ENCODE data around the gene FLRT3.

FLRT3 gene

DNA sequence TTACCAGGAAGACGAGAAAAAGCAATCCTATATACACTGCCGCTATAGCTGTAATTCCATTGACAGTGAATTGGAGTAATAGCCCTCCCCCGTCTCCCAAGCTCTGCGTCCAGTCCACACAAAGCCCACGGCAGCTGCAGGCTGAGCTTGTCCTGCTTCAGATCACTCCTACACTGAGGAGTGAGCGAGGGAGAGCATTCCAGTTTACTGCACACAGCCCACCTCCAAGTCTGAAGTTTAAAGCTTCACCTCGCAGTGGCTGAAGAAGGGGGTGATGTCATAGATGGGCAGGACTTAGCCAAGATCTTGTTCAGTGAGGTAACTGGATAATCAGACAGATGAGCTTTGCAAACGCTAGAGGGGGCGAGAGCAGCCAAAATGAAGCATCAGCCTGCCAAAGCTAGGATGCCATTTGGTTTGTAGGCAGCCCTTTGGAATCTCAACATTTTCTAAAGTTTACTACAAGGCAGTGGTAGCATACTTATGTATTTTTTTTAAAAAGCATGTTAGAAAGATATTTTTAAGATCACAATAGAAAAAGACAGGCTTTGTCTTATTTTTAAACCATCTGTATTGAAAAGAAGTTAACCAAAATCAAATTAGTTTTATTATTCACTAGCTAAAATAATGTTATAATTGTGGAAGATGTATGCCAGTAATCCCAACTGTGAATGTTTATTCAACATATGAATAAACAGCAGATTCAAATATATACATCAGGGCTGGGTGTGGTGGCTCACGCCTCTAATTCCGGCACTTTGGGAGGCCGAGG, at the start of gene FLRT3:
Gene FLRT3, minus strand, starts transcription at position 213 of the 772 bp plus-strand sequence. CDS start 10,106 bp downstream, outside the sequence.
- DNase-seq, result peak; percentile 93 to 94

- no peak for DNase-seq
Measured at GRCh38 chr20:14386726-14387125, 49.3 kb upstream of the FLRT3 start.

DNA sequence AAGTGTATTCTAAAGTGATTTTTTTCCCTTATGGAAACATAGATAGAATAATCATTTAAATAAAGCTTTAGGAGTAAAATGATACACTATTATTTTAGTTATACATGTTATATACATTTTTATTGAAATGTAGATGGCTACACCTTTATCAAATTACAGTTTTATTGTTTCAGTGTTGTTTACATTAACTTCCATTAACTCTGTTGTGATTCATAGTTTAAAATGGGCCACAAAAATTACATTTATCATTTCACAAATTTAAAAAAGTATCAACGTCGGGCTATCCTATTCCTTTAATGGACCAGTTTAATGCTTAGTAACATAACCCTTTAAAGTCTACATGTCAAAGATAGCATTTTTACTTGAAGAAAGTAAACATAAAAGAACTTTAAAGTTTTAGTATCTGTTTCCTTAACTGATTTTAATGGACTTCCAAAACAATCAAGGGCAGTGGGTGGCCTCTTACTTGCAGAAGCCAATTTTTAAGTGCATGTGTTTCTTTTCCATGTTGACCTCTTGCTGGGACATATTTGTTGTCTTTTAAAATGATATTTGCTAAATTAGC, 47.8 kb upstream of the FLRT3 start:
- no peak for DNase-seq

DNA sequence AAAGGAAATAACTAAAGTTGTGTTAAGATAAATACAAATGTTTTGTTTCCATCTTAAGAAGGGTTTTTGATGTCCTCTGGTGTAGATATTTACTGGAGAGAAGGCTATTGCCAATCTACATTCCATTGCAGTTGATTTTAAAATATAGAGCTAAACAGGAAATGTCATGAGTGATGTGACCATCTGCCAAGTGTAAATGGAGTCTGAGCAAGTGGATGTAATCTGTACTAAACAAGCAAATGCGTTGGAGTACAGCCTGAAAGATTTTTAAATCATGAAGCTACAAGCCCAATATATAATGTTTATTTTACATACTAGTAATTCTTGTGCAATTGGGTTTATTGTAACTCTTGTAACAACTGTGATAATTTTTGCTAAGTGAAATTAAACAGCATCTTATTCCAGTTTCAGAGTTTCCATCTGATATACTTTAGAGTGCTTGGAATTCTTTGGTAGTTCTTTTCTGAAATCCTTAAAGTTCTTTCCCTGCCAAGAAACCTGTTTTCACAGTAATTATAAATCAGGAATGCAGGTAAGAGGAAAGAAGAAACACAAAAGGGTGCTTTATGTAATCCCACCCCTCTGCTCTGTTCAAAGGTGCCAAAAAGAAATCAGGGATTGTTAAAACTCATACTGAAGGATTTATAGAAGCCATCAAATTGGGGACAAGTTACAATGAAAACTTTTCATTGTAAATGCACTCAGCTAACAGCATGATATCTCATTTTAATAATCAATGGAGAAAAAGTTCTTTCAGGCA, 47.2 kb upstream of the FLRT3 start:
- DNase-seq, result peak in 1 of 2 experiments; percentile 4

DNA sequence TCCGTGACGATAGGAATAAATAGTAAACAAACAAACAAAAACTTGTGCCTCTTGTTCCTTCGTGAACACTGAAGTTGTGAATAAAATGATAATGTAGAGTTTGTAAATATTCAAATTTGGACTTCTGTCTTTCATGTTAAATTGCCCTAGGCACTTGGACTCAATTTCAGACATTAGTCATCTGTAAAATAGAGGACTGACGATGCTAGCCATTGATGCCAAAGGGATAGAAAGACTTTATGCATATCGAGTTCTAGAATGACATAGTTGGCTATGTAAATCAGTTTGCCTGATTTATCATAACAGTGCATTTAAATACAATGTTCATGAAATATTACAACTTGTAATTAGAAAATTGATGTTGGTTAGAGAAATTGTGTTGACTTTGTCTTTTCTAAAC, 45.9 kb upstream of the FLRT3 start:
- no peak for DNase-seq

- DNase-seq, result no peak
Measured at GRCh38 chr20:14378326-14378725, 40.9 kb upstream of the FLRT3 start.

GRCh38 chr20:14375416-14375985, 38.1 kb upstream of the FLRT3 start:
- DNase-seq, result peak; percentile 26 to 32

DNA sequence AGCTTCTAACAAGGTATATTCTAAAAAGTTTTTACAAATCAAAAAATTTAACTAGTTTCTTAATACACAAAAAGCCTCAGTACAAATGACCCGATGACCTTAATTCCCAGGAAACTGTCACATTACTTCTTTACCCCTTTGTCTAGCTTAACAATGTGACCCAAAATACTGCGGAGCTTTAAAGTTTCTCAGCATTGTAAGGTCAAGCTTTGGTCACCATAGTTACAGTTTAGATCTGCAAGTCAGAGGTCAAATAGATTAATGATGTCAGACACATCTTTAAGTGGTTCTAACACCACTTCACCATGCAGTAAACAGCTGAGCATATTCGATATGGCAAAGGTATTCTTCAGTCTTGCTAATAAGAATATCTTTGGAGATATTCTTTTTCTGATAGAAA, 36.8 kb upstream of the FLRT3 start:
- no peak for DNase-seq

DNA sequence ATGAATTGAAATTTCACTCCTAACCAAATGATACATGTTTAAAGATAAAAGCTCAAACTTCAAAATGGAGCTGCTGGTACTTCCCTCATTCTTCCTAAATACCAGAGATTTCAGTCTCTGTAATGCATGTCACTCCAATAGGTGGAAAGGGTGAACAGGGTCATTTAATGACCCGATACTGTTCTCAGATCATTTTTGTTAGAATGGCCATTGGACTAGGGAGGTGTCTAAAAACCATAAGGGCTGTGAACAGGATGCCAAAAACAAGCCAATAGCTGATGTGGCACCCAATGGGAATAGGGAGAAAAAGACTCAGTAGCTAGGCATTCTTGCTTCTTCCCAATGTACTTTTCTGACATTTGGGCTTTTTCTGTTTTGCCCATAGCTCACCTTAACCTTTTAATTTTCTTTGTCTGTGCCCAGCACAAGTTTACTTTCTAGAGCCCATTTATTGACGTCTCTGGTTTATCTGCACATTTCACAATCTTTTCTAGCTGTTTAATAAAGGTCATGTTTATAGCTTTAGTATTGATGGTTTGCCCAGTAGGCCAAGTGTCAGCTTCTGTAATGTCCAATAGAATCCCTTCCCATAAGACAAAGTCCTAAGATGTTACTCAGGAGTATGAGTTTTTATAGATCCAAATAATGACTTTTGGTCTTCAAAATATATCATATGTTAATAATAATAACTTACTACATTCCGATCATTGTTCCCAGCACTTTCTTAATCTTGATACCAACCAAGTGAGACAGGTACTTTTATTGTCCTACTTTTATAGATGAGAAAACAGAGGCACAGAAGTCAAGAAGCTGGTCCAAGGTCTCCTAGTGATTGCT, 24.3 kb upstream of the FLRT3 start:
- no peak for DNase-seq

DNA sequence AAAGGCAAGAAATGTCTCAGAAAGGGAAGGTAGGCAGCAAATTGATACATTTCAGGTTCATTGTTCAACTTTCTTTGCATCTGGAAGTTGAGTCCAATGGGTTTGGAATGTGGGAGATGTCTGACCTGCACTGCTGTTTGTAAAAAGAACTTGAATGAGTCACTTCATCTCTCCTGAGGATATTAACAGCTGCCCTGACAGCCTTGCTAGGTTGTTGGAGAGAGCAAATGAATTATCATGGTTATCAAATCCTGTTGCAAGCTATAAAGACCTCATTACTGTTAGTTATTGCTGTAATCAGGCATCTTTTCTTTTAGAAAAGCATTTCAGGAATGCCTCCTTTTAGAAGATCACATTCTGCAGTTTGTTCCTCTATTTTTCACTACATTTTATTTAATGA, 23.0 kb upstream of the FLRT3 start:
- DNase-seq, result no peak

DNA sequence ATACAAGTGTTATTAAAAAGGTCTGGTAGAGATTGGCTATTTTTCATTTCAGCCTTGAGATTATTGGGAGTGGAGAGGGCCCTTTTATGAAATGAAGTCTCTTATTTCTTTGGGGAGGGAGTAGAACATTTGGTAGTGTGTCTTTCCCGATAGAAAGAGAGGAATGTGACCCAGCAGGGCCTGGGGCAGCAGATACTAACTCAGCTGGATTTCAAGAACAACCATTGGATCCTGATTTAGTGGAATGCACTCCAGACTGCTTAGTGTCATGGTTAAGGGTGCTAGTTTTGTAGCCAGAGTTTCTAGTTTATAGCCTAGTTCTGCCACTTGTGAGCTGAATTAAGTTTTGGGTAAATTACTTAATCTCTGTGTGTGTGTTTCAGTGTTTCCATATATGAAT, 18.4 kb upstream of the FLRT3 start:
- DNase-seq, result no peak

DNA sequence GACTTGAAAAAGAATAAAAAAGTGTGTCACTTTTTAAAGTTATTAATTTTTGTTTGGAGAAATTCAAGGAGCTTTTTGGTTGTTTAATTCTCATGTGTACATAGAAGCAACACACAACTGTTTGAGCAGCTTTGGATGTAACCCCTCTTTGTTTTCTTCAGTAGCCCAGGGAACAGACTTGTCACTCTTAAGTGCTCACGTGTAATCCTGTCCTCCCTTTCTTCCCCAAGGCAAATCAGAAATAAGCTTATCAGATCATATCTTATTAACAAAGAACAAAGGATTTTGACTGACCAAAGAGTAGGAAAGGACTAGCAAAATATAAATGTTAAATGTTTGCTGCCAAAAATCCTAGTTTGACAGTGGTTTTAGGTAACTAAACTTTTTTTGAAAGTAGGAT, 7.3 kb upstream of the FLRT3 start:
- no peak for DNase-seq

DNA sequence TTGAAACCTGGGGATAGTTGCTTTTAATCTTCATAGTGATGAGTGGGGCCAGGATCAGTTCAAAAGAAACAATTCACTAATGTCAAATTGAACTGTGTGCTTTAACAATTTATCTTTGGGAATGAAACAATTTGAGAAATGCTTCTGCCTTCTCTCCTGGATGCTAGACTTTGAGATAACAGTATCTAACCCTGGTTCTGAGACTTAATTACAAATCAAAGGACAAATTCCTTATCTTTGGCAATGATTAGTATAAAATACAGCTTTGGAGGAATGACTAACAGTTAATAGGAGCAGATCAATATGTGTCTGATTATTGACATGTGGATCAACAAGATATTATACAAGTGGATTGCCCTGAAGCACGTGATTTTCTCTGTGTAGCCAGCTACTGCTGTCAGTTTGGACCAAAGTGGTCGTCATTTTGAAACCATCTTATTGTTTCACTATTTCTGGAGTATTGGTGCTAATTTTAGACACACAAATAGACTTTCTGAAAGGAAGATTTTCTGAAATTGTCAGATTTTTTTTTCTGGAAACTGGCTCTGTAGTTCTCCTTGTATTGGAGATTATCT, 6.2 kb upstream of the FLRT3 start:
- DNase-seq, result no peak

DNA sequence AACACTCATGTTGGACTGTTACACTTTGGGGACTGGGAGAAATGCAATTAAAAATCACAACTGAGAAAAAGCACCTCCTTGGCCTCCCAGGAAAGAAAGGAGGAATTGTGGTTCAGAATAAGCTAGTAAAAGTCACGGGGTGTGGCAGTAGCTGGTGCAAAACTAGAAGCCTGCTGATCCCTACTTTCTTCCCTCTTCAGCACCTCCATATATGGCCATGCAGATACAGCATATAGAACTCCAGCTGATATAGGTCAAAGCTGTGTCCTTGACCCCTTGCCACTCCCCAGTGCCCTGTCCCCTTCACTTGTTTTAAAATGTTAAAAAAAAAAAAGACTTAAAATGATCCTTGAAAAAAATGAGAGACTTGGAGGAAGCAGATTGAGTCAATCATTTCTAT, 5.5 kb upstream of the FLRT3 start:
- DNase-seq, result no peak

- no peak for DNase-seq
Measured at GRCh38 chr20:14341801-14342200, 4.4 kb upstream of the FLRT3 start.

DNA sequence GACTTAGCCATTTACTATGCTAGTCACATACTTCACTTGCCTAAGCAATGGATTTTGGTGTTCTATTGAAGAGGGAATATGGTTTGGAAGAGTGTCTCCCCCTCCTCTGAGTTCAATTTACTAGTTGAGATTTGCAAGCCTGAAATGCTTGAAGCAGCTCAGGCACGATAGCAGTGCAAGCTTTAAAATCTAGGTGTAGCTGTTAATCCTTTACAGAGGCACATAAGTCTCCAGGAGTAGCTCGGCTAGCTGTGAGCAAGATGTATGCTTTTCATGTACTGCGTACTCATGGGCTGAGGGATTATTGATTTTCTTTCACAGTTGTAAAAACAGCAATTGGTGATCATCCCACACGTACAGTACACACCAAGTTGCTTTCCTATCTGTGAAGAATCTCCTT, 726 bp downstream of the FLRT3 start:
- DNase-seq, result peak; percentile 17 to 27

DNA sequence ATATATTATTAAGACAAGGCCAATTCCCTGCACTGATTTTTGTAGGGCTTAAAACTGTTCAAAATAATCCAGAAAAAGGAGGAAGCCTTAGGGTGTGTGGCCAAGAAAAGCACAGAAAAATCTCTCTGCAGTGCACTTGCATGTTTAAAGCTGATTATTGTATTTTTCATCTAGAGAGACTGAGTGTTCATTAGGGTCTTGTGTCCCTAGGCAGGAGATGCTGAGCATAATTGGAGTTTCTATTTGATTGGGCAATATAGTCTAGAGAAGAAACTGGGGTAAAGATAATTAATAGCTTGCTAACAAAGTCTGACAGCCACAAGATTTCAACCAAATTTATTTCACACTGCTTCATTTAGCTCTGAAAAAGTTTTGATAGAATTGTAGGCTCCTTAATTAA, 2.4 kb downstream of the FLRT3 start:
- no peak for DNase-seq

- DNase-seq, result peak; percentile 38 to 73
Measured at GRCh38 chr20:14334306-14334930, 3.0 kb downstream of the FLRT3 start.

DNA sequence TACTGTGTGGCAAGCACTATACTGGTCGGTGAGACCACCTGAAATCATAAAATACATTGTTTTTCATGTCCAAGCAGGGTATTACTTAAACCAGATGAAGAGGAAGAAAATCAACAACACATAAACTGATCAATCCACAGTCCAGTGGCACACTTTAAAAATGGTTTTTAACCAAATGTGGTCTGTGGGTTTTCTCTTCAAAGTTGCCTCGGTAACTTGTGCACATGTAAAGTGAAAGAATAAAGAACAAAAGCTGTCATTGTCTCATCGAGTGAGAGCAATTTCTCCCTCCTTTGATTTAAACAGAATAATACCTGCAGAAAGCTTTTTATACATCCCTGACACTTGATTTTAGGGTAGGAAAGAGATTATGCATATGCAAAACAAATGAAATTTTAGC, 3.7 kb downstream of the FLRT3 start:
- DNase-seq, result no peak

DNA sequence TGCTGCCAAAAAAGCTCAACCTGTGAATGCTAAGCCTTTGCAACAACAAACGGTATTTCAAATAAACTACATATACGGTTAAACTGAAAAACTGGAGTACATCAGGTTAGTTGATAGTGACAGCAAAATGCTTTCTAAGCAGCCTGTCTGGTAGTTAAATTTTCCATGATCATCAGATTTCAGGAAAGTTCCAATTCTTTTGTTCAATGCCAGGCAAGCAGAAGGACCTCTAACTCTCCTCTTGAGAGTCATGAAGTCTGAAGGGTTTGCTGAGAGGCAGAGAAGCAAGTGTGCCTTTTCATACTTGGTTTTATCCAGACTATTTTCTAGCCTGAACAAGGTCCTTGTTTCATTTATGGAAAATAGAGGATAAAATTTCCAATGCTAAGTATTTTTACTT, 4.5 kb downstream of the FLRT3 start:
- no peak for DNase-seq

- DNase-seq, result no peak
Measured at GRCh38 chr20:14331646-14332045, 5.8 kb downstream of the FLRT3 start.

GRCh38 chr20:14319704-14320103, 17.7 kb downstream of the FLRT3 start:
- DNase-seq, result no peak
